GM21717 (cell line): ENCODE measurements around the gene LMNB1.
"Not testable (repeated sequence)": the region's sequence is repeated elsewhere in the genome, so short reads cannot be mapped to it uniquely, and the experiment has no call there.

Experiments used
- ATAC-seq: cut with Tn5 transposase; IDR thresholded peaks from one replicate; pipeline ENCODE4 v1.9.1; 2021; ENCODE audit warnings: mild to moderate bottlenecking, moderate library complexity; ENCODE audit not compliant: unreplicated experiment

LMNB1 gene

GRCh38 chr5:126853541-126854307, 76.8 kb downstream of the LMNB1 start:
- not testable (repeated sequence) for ATAC-seq

GRCh38 chr5:126854526-126855110, 77.7 kb downstream of the LMNB1 start:
- ATAC-seq, result no peak

GRCh38 chr5:126855266-126855665, 78.3 kb downstream of the LMNB1 start:
- no peak for ATAC-seq

GRCh38 chr5:126857472-126858410, 80.8 kb downstream of the LMNB1 start:
- no peak for ATAC-seq

- no peak for ATAC-seq
Measured at GRCh38 chr5:126858441-126858840, 81.5 kb downstream of the LMNB1 start.

GRCh38 chr5:126863402-126863801, 86.5 kb downstream of the LMNB1 start:
- ATAC-seq, result no peak

- no peak for ATAC-seq
Measured at GRCh38 chr5:126864042-126864688, 87.2 kb downstream of the LMNB1 start.

- ATAC-seq, result no peak
Measured at GRCh38 chr5:126865299-126865698, 88.4 kb downstream of the LMNB1 start.

GRCh38 chr5:126866851-126867636, 90.1 kb downstream of the LMNB1 start:
- no peak for ATAC-seq

- no peak for ATAC-seq
Measured at GRCh38 chr5:126868338-126869004, 91.5 kb downstream of the LMNB1 start.

GRCh38 chr5:126869005-126869451, 92.1 kb downstream of the LMNB1 start:
- ATAC-seq, result peak; percentile 83

GRCh38 chr5:126871441-126871840, 94.5 kb downstream of the LMNB1 start:
- no peak for ATAC-seq

- ATAC-seq, result no peak
Measured at GRCh38 chr5:126872561-126873354, 95.8 kb downstream of the LMNB1 start.

GRCh38 chr5:126875303-126875785, 98.4 kb downstream of the LMNB1 start:
- ATAC-seq, result no peak

- no peak for ATAC-seq
Measured at GRCh38 chr5:126877602-126878001, 100.7 kb downstream of the LMNB1 start.

- no peak for ATAC-seq
Measured at GRCh38 chr5:126878085-126878484, 101.1 kb downstream of the LMNB1 start.

GRCh38 chr5:126878634-126879033, 101.7 kb downstream of the LMNB1 start:
- no peak for ATAC-seq

- ATAC-seq, result no peak
Measured at GRCh38 chr5:126881821-126882600, 105.1 kb downstream of the LMNB1 start.
